K562 (cell line): ENCODE results near the gene VTA1. TPM values are rescaled to one million over a fixed set of nuclear protein-coding genes. Genes with fewer than 3 reads are reported as not detected.
"Not testable (repeated sequence)": the region's sequence is repeated elsewhere in the genome, so short reads cannot be mapped to it uniquely, and the experiment has no call there.

ENCODE experiments used
- ATAC-seq: fragments of 200-7000 bp; cut with Tn5 transposase; 3 replicates; pipeline ENCODE4 v1.9.1; 2020; ENCODE audit warnings: moderate library complexity
- BruUV-seq: library from RNA; stranded (reverse); fragments of 400-500 nt; replicated peaks from 2 replicates; lab custom pipeline; 2021; lab: Mats Ljungman, UMichigan
- CTCF ChIA-PET: fragments of 300-600 bp; formaldehyde crosslinking; extraction: SDS; loops from one replicate; lab custom pipeline; 2021; ENCODE audit warnings: low intra/inter-chr PET ratio; lab: Yijun Ruan, JAX
- POLR2A ChIA-PET: fragments of 300-600, 350-650 bp; sonication (Branson Sonifier 250); formaldehyde crosslinking; extraction: SDS; loops from one replicate; lab custom pipeline; 2021; ENCODE audit warnings: antibody characterized with exemption, inconsistent platforms; lab: Yijun Ruan, JAX
- DNase-seq, 4 experiments: peaks; one replicate each; pipeline versions ENCODE4 v3.0.0 to v3.0.0-alpha.2; 2011 to 2018; ENCODE audit warnings: low spot score in 3 of 4, mixed read lengths in 3 of 4; ENCODE audit errors: extremely low read depth in 1 of 4
- FAIRE-seq: peaks from 2 replicates; lab custom pipeline; 2011; peaks lifted over from hg19 to GRCh38; lab: Jason Lieb, UNC
- H2AFZ ChIP-seq: 2 replicates; pipeline ENCODE4 v1.6.0; 2011; ENCODE audit warnings: low read depth, low read length, control low read depth, inconsistent platforms
- H3K27ac ChIP-seq: fragments of 200-600 bp; 3 replicates; pipeline ENCODE4 v1.8.0; 2011; ENCODE audit warnings: low read depth, mild to moderate bottlenecking, control low read depth, inconsistent platforms, low read length, moderate library complexity, mixed read lengths; ENCODE audit errors: extremely low read depth
- H3K27me3 ChIP-seq, 2 experiments: fragments of 300-600 bp in 1 of 2; 2 replicates in 1 of 2; 3 replicates in 1 of 2; pipeline versions ENCODE4 v1.6.0 to v1.8.0; 2011; ENCODE audit warnings: inconsistent platforms in 2 of 2, low read length in 2 of 2, mild to moderate bottlenecking in 1 of 2, mixed read lengths in 1 of 2, moderate library complexity in 1 of 2; ENCODE audit not compliant: control insufficient read depth in 2 of 2, insufficient read depth in 2 of 2
- H3K36me3 ChIP-seq: fragments of 300-600 bp; 3 replicates; pipeline ENCODE4 v1.8.0; 2011; ENCODE audit warnings: mild to moderate bottlenecking, low read length, inconsistent platforms; ENCODE audit not compliant: control insufficient read depth, insufficient read depth
- H3K4me1 ChIP-seq, 2 experiments: fragments of 200-600 bp in 1 of 2; replicated peaks in 1 of 2; 2 replicates in 1 of 2; 3 replicates in 1 of 2; pipeline versions ENCODE4 v1.5.1 to v1.8.0; 2011; ENCODE audit warnings: inconsistent platforms in 2 of 2, low read length in 2 of 2, mild to moderate bottlenecking in 1 of 2, mixed read lengths in 1 of 2, moderate library complexity in 1 of 2; ENCODE audit not compliant: control insufficient read depth in 2 of 2, insufficient read depth in 2 of 2
- H3K4me2 ChIP-seq: 2 replicates; pipeline ENCODE4 v1.6.1; 2011; ENCODE audit warnings: low read length, control low read depth, inconsistent platforms, mixed read lengths; ENCODE audit not compliant: insufficient read depth
- H3K4me3 ChIP-seq: fragments of 200-600 bp; sonication (generic), shearing (Covaris generic); 2 replicates; pipeline ENCODE4 v1.5.1; 2016; ENCODE audit warnings: control low read depth, inconsistent platforms
- H3K79me2 ChIP-seq: fragments of 200-600 bp; 3 replicates; pipeline ENCODE4 v1.8.0; 2011; ENCODE audit warnings: low read length, inconsistent platforms; ENCODE audit not compliant: control insufficient read depth, insufficient read depth
- H3K9ac ChIP-seq, 2 experiments: 2 replicates each; pipeline versions ENCODE4 v1.6.0 to v1.6.1; 2011; ENCODE audit warnings: low read depth in 2 of 2, low read length in 2 of 2, control low read depth in 1 of 2, inconsistent platforms in 1 of 2, mild to moderate bottlenecking in 1 of 2, mixed read lengths in 1 of 2; ENCODE audit not compliant: insufficient read depth in 1 of 2
- H3K9me1 ChIP-seq: one replicate; pipeline ENCODE4 v1.6.0; 2011; ENCODE audit warnings: inconsistent platforms, mild to moderate bottlenecking, low read length, moderate library complexity; ENCODE audit not compliant: control insufficient read depth, insufficient read depth
- H3K9me3 ChIP-seq: replicated peaks from 2 replicates; pipeline ENCODE4 v1.5.1; 2011; ENCODE audit warnings: low read depth, low read length, inconsistent platforms; ENCODE audit not compliant: control insufficient read depth, insufficient read depth
- H4K20me1 ChIP-seq: replicated peaks from 2 replicates; pipeline ENCODE4 v1.6.1; 2011; ENCODE audit warnings: low read length, inconsistent platforms, mixed read lengths; ENCODE audit not compliant: control insufficient read depth, insufficient read depth
- FOXA3 ChIP-seq, 2 experiments: fragments of 450-650 bp in 1 of 2; sonication (generic) in 1 of 2; formaldehyde crosslinking; IDR thresholded peaks in 1 of 2; conservative IDR thresholded peaks in 1 of 2; 2 replicates each; pipeline versions ENCODE4 v1.4.0 to v1.8.0; 2020 to 2022; ENCODE audit warnings: mild to moderate bottlenecking in 2 of 2, missing genetic modification reagents in 1 of 2
- RAD21 ChIP-seq, 2 experiments: fragments of 250-450 bp in 1 of 2; fragments of 450-650 bp in 1 of 2; sonication (Bioruptor Pico) in 1 of 2; formaldehyde crosslinking in 1 of 2; IDR thresholded peaks in 1 of 2; conservative IDR thresholded peaks in 1 of 2; 2 replicates each; pipeline versions ENCODE4 v1.4.0 to v1.8.0; 2020 to 2022; ENCODE audit warnings: mild to moderate bottlenecking in 2 of 2, moderate library complexity in 1 of 2
- ZNF146 ChIP-seq: IDR thresholded peaks from one replicate; pipeline ENCODE4 v1.6.1; 2018; ENCODE audit warnings: missing compliant biosample characterization; ENCODE audit not compliant: unreplicated experiment
- WGBS: fragments of 100-300 bp; shearing (Covaris generic); methylation state at CpG from one replicate; pipeline ENCODE4 v1.1.6; 2016; ENCODE audit warnings: low coverage, mixed read lengths; ENCODE audit not compliant: insufficient coverage; ENCODE audit errors: missing lambda C conversion rate; 5-methylcytosine and 5-hydroxymethylcytosine counted together
- in situ Hi-C: fragments of 300-500 bp; cut with MboI; formaldehyde crosslinking; loops from 4 replicates; pipeline ENCODE4 v1.15.0; 2018; ENCODE audit warnings: inconsistent platforms, mixed read lengths
- intact Hi-C: fragments of 100-400 bp; cut with micrococcal nuclease; formaldehyde crosslinking; loops from 2 replicates; pipeline ENCODE4 v1.14.2; 2022
- polyA plus RNA-seq, 8 experiments: library from polyadenylated mRNA; depleted of rRNA in 4 of 8; stranded (reverse) in 5 of 8; unstranded in 3 of 8; fragments of >200 nt; fragmentation: Nextera tagmentation in 2 of 8; fragmentation: Illumina TruSeq in 1 of 8; extraction: Ambion mirVana in 2 of 8; extraction: Trizol in 1 of 8; gene quantifications; 2 replicates each; pipeline versions ENCODE4 v1.2.1 to v1.2.3, GENCODE V29; 2011 to 2014; ENCODE audit warnings: inconsistent platforms in 1 of 8, missing spikeins in 1 of 8
- total RNA-seq, 7 experiments: library from RNA; depleted of rRNA in 6 of 7; stranded (reverse); fragments of >200 nt in 6 of 7; fragmentation: Illumina TruSeq in 2 of 7; extraction: Trizol in 2 of 7; gene quantifications; 2 replicates each; pipeline versions ENCODE4 v1.2.1 to v1.2.3, GENCODE V29; 2011 to 2021; ENCODE audit warnings: low replicate concordance in 1 of 7
- TF ChIP-seq, protein P1 (sequence below), 3 experiments: IDR thresholded peaks in 2 of 3; conservative IDR thresholded peaks in 1 of 3; 2 replicates each; pipeline ENCODE4 v1.5.1; 2011 to 2012; ENCODE audit warnings: low read length in 3 of 3, mild to moderate bottlenecking in 3 of 3, control low read depth in 2 of 3, improper control_type of control experiment in 1 of 3, inconsistent platforms in 1 of 3, low read depth in 1 of 3, mixed read lengths in 1 of 3, moderate library complexity in 1 of 3; ENCODE audit not compliant: insufficient read depth in 2 of 3

The VTA1 gene
- total and polyA plus RNA-seq, 9 of the 15 experiments (the other 6 are each of a cell fraction or from before 2014, with no cell fraction given) = 47.8 to 182 (median 84.6) TPM

GRCh38 chr6:142229518-142230270 lies 82.6 kb downstream of the VTA1 start:
- BruUV-seq, ATAC-seq, H3K4me3 ChIP-seq, CTCF ChIA-PET, H3K9ac ChIP-seq, H3K27ac ChIP-seq, H2AFZ ChIP-seq, in situ Hi-C loops, H3K36me3 ChIP-seq, H3K9me1 ChIP-seq, H3K4me2 ChIP-seq, DNase-seq, H3K79me2 ChIP-seq, intact Hi-C loops, H3K9me3 ChIP-seq, FAIRE-seq, H4K20me1 ChIP-seq, H3K4me1 ChIP-seq, POLR2A ChIA-PET, H3K27me3 ChIP-seq: not testable (repeated sequence)
- 13% methylated on average over 6 of the region's 6 CpGs for WGBS
- TF ChIP-seq ZNF146 (CRISPR knock-in tag) = peak; percentile 62

DNA sequence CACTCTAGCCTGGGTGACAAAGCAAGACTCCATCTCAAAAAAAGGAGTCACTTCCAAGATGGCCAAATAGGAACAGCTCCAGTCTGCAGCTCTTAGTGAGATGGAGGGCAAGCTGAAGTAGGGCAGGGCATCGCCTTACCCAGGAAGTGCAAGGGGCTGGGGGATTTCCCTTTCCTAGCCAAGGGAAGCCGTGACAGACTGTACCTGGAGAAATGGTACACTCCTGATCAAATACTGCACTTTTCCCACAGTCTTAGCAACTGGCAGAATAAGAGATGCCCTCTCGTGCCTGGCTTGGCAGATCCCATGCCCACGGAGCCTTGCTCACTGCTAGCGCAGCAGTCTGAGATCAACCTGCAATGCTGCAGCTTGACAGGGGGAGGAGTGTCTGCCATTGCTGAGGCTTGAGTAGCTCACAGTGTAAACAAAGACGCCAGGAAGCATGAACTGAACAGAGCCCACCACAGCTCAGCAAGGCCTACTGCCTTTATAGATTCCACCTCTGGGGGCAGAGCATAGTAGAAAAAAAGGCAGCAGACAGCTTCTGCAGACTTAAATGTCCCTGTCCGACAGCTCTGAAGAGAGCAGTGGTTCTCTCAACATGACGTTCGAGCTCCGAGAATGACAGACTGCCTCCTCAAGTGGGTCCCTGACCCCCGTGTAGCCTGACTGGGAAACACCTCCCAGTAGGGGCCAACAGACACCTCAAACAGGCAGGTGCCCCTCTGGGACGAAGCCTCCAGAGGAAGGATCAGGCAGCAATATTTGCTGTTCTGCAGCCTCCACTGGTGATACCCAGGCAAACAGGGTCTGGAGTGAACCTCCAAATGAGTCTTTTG lies 85.4 kb downstream of the VTA1 start:
- 1% methylated on average over 12 of the region's 12 CpGs for WGBS
- H3K4me3 ChIP-seq, POLR2A ChIA-PET, H3K9ac ChIP-seq, H3K27ac ChIP-seq, BruUV-seq, H3K9me1 ChIP-seq, in situ Hi-C loops, H3K9me3 ChIP-seq, H4K20me1 ChIP-seq, H3K4me2 ChIP-seq, H3K36me3 ChIP-seq, H3K4me1 ChIP-seq, intact Hi-C loops, H3K27me3 ChIP-seq, H3K79me2 ChIP-seq, CTCF ChIA-PET: not testable (repeated sequence)
- TF ChIP-seq, protein P1, sequence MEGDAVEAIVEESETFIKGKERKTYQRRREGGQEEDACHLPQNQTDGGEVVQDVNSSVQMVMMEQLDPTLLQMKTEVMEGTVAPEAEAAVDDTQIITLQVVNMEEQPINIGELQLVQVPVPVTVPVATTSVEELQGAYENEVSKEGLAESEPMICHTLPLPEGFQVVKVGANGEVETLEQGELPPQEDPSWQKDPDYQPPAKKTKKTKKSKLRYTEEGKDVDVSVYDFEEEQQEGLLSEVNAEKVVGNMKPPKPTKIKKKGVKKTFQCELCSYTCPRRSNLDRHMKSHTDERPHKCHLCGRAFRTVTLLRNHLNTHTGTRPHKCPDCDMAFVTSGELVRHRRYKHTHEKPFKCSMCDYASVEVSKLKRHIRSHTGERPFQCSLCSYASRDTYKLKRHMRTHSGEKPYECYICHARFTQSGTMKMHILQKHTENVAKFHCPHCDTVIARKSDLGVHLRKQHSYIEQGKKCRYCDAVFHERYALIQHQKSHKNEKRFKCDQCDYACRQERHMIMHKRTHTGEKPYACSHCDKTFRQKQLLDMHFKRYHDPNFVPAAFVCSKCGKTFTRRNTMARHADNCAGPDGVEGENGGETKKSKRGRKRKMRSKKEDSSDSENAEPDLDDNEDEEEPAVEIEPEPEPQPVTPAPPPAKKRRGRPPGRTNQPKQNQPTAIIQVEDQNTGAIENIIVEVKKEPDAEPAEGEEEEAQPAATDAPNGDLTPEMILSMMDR (IDR thresholded peaks at IDR 0.05 in 2 of 3, conservative IDR thresholded peaks at IDR 0.05 in 1 of 3; ENCODE audit: insufficient read depth in 2 of 3, low read depth in 1 of 3, low read length in 3 of 3) = peak; percentile 14 to 32 (median 24); a peak in 4 of 6 replicates
- peak in 1 of 2 experiments; percentile 76; a peak in 1 of 4 replicates for TF ChIP-seq FOXA3 (CRISPR knock-in tag; conservative IDR thresholded peaks at IDR 0.05 in 1 of 2, IDR thresholded peaks at IDR 0.05 in 1 of 2)
- 0 out of 4 replicates have a peak, but pooled peaks of 1 of the 2 experiments have one; percentile 19 for TF ChIP-seq RAD21 (CRISPR knock-in tag; conservative IDR thresholded peaks at IDR 0.05 in 1 of 2, IDR thresholded peaks at IDR 0.05 in 1 of 2)
- FAIRE-seq (peak; percentile 29), ATAC-seq (peak; percentile 40; the same call in 1 of the 3 replicates), DNase-seq (peak in 1 of 4 experiments; percentile 18)
- H2AFZ ChIP-seq = 0 out of 2 replicates have a peak overlapping the region, but pooled peaks have one; percentile 26
